GM23338 (cell line): ENCODE data around the gene HLA-DOA. TPM values are rescaled to one million over a fixed set of nuclear protein-coding genes. Genes with fewer than 3 reads are reported as not detected.

Experiments used
- ATAC-seq: fragments of 200-7000 bp; cut with Tn5 transposase; 3 replicates; pipeline ENCODE4 v1.9.1; 2020
- DNase-seq: peaks from one replicate; pipeline ENCODE4 v3.0.0-alpha.2; 2015; ENCODE audit warnings: low spot score
- H2AFZ ChIP-seq: fragments of 200-600 bp; sonication (generic); 2 replicates; pipeline ENCODE4 v1.8.0; 2016; ENCODE audit warnings: antibody characterized with exemption, mild to moderate bottlenecking, moderate library complexity
- H3F3A ChIP-seq: fragments of 200-600 bp; sonication (generic); replicated peaks from 2 replicates; pipeline ENCODE4 v1.8.0; 2017; ENCODE audit warnings: antibody characterized with exemption, mixed run types, low read depth
- H3K27ac ChIP-seq: fragments of 200-600 bp; sonication (generic); 2 replicates; pipeline ENCODE4 v1.6.1; 2016; ENCODE audit warnings: low read depth
- H3K27me3 ChIP-seq: fragments of 200-600 bp; sonication (generic); 2 replicates; pipeline ENCODE4 v1.8.0; 2016; ENCODE audit warnings: mild to moderate bottlenecking, mixed run types, moderate library complexity; ENCODE audit not compliant: insufficient read depth
- H3K36me3 ChIP-seq: fragments of 200-600 bp; sonication (generic); 2 replicates; pipeline ENCODE4 v1.8.0; 2016; ENCODE audit warnings: mild to moderate bottlenecking; ENCODE audit not compliant: insufficient read depth
- H3K4me1 ChIP-seq: fragments of 200-600 bp; sonication (generic); 2 replicates; pipeline ENCODE4 v1.8.0; 2016; ENCODE audit warnings: mild to moderate bottlenecking, moderate library complexity; ENCODE audit not compliant: insufficient read depth
- H3K4me2 ChIP-seq: fragments of 200-600 bp; sonication (generic); 2 replicates; pipeline ENCODE4 v1.7.1; 2017; ENCODE audit warnings: mixed run types
- H3K4me3 ChIP-seq: fragments of 200-600 bp; sonication (generic); 2 replicates; pipeline ENCODE4 v1.6.1; 2016; ENCODE audit warnings: mixed run types
- H3K79me2 ChIP-seq: fragments of 200-600 bp; sonication (generic); replicated peaks from 2 replicates; pipeline ENCODE4 v1.8.0; 2017; ENCODE audit warnings: mild to moderate bottlenecking; ENCODE audit not compliant: insufficient read depth
- H3K9me2 ChIP-seq: fragments of 200-600 bp; sonication (generic); 2 replicates; pipeline ENCODE4 v1.8.0; 2017; ENCODE audit not compliant: insufficient read depth
- H4K20me1 ChIP-seq: fragments of 200-600 bp; sonication (generic); replicated peaks from 2 replicates; pipeline ENCODE4 v1.8.0; 2017; ENCODE audit warnings: mild to moderate bottlenecking; ENCODE audit not compliant: insufficient read depth
- H3K27ac Mint-ChIP-seq: 2 replicates; pipeline ENCODE4 v1.8.0; 2020; ENCODE audit warnings: inconsistent platforms, mild to moderate bottlenecking, moderate library complexity, mixed read lengths
- H3K27me3 Mint-ChIP-seq: 3 replicates; pipeline ENCODE4 v1.8.0; 2022; ENCODE audit warnings: low read depth, mild to moderate bottlenecking, moderate library complexity, mixed read lengths, inconsistent platforms; ENCODE audit not compliant: insufficient read depth, poor library complexity
- H3K36me3 Mint-ChIP-seq: 3 replicates; pipeline ENCODE4 v1.8.0; 2021; ENCODE audit warnings: low read depth, mild to moderate bottlenecking, inconsistent platforms, moderate library complexity, mixed read lengths
- H3K4me1 Mint-ChIP-seq: 3 replicates; pipeline ENCODE4 v1.8.0; 2020; ENCODE audit warnings: mild to moderate bottlenecking, inconsistent platforms, mixed read lengths
- H3K4me3 Mint-ChIP-seq: 3 replicates; pipeline ENCODE4 v1.8.0; 2021; ENCODE audit warnings: moderate library complexity, mild to moderate bottlenecking, inconsistent platforms, mixed read lengths
- H3K9me3 Mint-ChIP-seq: 3 replicates; pipeline ENCODE4 v1.8.0; 2020; ENCODE audit warnings: moderate library complexity, mild to moderate bottlenecking, inconsistent platforms, mixed read lengths
- EZH2 ChIP-seq: fragments of 200-600 bp; sonication (generic); IDR thresholded peaks from one replicate; pipeline ENCODE4 v1.8.0; 2017; ENCODE audit warnings: antibody characterized with exemption, mild to moderate bottlenecking, low read depth; ENCODE audit not compliant: unreplicated experiment
- EZH2phosphoT487 ChIP-seq: fragments of 200-600 bp; sonication (generic); IDR thresholded peaks from one replicate; pipeline ENCODE4 v1.8.1; 2018; ENCODE audit warnings: antibody characterized with exemption; ENCODE audit not compliant: unreplicated experiment
- JUNB ChIP-seq: IDR thresholded peaks from one replicate; pipeline ENCODE4 v1.6.1; 2016; ENCODE audit warnings: antibody characterized with exemption; ENCODE audit not compliant: unreplicated experiment
- NANOG ChIP-seq: IDR thresholded peaks from 2 replicates; pipeline ENCODE4 v1.6.1; 2016; ENCODE audit warnings: antibody characterized with exemption, borderline replicate concordance
- POLR2AphosphoS5 ChIP-seq: IDR thresholded peaks from 2 replicates; pipeline ENCODE4 v1.6.1; 2016; ENCODE audit warnings: antibody characterized with exemption, low read depth
- STAT1 ChIP-seq: IDR thresholded peaks from one replicate; pipeline ENCODE4 v1.6.1; 2016; ENCODE audit warnings: antibody characterized with exemption; ENCODE audit not compliant: unreplicated experiment
- ZNF114 ChIP-seq: fragments of 250-450 bp; sonication (Bioruptor Pico); IDR thresholded peaks from 2 replicates; pipeline ENCODE4 v1.5.0; 2020; ENCODE audit warnings: mild to moderate bottlenecking, moderate library complexity
- ZNF331 ChIP-seq: fragments of 250-450 bp; sonication (Bioruptor Pico); IDR thresholded peaks from 2 replicates; pipeline ENCODE4 v1.5.0; 2020; ENCODE audit warnings: low read depth, mild to moderate bottlenecking, moderate library complexity
- polyA plus RNA-seq: library from polyadenylated mRNA; unstranded; fragments of >200 nt; fragmentation: Nextera tagmentation; extraction: Ambion mirVana; gene quantifications from 2 replicates; pipeline ENCODE4 v1.2.1, GENCODE V29; 2016
- total RNA-seq: library from RNA; depleted of rRNA; stranded (reverse); fragments of >200 nt; shearing (Covaris generic); gene quantifications from 2 replicates; pipeline ENCODE4 v1.2.3, GENCODE V29; 2014
- TF ChIP-seq, protein P1 (sequence below): IDR thresholded peaks from 2 replicates; pipeline ENCODE4 v1.6.1; 2016; ENCODE audit warnings: antibody characterized with exemption
- TF ChIP-seq, protein P2 (sequence below): IDR thresholded peaks from one replicate; pipeline ENCODE4 v1.6.1; 2018; ENCODE audit warnings: antibody characterized with exemption; ENCODE audit not compliant: unreplicated experiment
- TF ChIP-seq, protein P3 (sequence below), 2 experiments: fragments of 200-600 bp in 1 of 2; sonication (generic) in 1 of 2; conservative IDR thresholded peaks; 2 replicates each; pipeline versions ENCODE4 v1.5.1 to v1.6.1; 2016 to 2017; ENCODE audit warnings: antibody characterized with exemption in 2 of 2, low read depth in 2 of 2, mild to moderate bottlenecking in 2 of 2, moderate library complexity in 1 of 2

HLA-DOA gene
- total and polyA plus RNA-seq, 2 experiments from 2014 or later = 4.8 to 30.5 TPM

DNA sequence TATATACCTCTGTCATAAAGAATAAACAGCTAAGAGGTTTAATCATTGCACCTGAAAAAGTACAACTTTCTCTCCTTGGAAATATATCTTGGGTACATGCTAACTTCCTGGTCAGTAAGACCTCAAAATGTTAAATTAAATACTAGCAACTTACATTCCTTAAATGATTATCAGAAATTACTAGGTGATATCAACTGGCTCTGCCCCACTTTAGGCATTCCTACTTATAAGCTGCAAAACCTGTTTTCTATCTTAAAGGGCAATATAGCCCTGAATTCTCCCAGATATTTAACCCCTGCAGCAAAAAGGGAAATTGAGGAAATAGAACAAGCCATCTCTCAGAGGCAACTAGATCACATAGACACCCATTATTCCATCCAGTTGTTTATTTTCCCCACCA lies 43.2 kb upstream of the HLA-DOA start:
- ATAC-seq = no peak
- H3K4me3 ChIP-seq = no peak overlapping the region

DNA sequence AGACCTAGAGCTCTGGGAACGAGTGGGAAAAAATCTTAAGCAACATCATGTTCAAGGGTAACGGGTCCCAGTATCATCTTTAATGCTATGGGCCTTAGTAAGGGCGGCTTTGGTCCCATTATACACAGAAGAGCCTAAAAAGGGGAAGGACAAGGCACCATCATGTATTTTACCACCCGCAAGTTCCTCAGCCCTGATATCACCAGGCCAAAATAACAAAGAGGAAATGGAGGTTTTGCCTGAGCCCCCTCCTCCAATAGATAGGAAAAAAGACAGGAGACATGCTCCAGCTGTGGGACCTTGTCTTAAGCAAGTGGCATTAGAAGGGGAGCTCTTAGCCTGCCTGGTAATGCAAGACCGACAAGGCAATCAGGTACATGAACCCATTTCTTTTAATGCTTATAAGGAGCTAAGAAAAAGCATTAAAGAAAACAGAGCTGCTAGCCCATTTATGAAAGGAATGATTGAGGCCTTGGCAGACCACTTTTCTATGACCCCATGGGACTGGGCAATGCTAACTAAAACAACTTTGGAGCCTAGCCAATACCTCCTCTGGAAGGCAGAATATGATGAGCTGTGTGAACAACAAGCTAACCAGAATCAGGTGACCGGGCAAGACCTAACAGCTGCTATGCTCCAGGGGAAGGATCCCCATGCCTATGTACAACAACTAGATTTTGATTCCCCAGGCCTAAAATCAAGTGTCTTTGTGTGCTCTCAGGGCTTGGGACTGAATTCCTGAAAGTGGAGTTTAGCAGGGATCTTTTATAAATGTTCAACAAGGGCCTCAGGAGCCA lies 40.8 kb upstream of the HLA-DOA start:
- H3K4me1 ChIP-seq = peaks cover 15% of the 10 kb centered on the region
- no peaks in the 10 kb centered on the region for H3K27me3 ChIP-seq
- H3K9me2 ChIP-seq = no peaks in the 10 kb centered on the region
- no peaks in the 10 kb centered on the region for H4K20me1 ChIP-seq
- no peak for DNase-seq
- peaks cover 14% of the 10 kb centered on the region for H3K9me3 Mint-ChIP-seq
- peaks cover 11% of the 10 kb centered on the region; the same call in 2 of the 3 replicates for H3K36me3 Mint-ChIP-seq
- H3K4me3 Mint-ChIP-seq = no peak overlapping the region
- H3K36me3 ChIP-seq = no peaks in the 10 kb centered on the region
- no peak overlapping the region for H3K4me3 ChIP-seq
- H3F3A ChIP-seq = no peaks in the 10 kb centered on the region; the same call in 1 of the 2 replicates
- no peak overlapping the region for H3K4me2 ChIP-seq
- 0 out of 2 replicates have a peak overlapping the region, but pooled peaks have one; percentile 31 for H2AFZ ChIP-seq
- peaks cover 10% of the 10 kb centered on the region for H3K27me3 Mint-ChIP-seq
- no peak overlapping the region; the same call in 1 of the 2 replicates for H3K27ac Mint-ChIP-seq
- H3K4me1 Mint-ChIP-seq = peaks cover 44% of the 10 kb centered on the region
- no peak for ATAC-seq
- H3K79me2 ChIP-seq = no peaks in the 10 kb centered on the region
- H3K27ac ChIP-seq = no peak overlapping the region
- TF ChIP-seq ZNF331 (CRISPR knock-in tag) (no peak), POLR2AphosphoS5 (no peak), EZH2phosphoT487 (no peak), EZH2 (no peak), JUNB (no peak)
- TF ChIP-seq, protein P1, sequence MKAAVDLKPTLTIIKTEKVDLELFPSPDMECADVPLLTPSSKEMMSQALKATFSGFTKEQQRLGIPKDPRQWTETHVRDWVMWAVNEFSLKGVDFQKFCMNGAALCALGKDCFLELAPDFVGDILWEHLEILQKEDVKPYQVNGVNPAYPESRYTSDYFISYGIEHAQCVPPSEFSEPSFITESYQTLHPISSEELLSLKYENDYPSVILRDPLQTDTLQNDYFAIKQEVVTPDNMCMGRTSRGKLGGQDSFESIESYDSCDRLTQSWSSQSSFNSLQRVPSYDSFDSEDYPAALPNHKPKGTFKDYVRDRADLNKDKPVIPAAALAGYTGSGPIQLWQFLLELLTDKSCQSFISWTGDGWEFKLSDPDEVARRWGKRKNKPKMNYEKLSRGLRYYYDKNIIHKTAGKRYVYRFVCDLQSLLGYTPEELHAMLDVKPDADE = no peak

More for the DNA sequence above, 43.2 kb upstream of the HLA-DOA start:
- H3K27ac ChIP-seq = peak overlapping the region; percentile 43; the same call in 1 of the 2 replicates
- no peak overlapping the region for H2AFZ ChIP-seq
- peaks cover 11% of the 10 kb centered on the region for H3K4me1 ChIP-seq
- no peaks in the 10 kb centered on the region; the same call in 1 of the 2 replicates for H3F3A ChIP-seq
- Mint-ChIP-seq H3K9me3 (peaks cover 14% of the 10 kb centered on the region), H3K4me1 (peaks cover 39% of the 10 kb centered on the region), H3K27me3 (peaks cover 10% of the 10 kb centered on the region), H3K36me3 (peaks cover 11% of the 10 kb centered on the region; the same call in 2 of the 3 replicates), H3K27ac (peak overlapping the region; percentile 74; the same call in 1 of the 2 replicates), H3K4me3 (no peak overlapping the region; the same call in 2 of the 3 replicates)
- no peak for DNase-seq
- no peaks in the 10 kb centered on the region for H3K79me2 ChIP-seq
- no peaks in the 10 kb centered on the region for H3K9me2 ChIP-seq
- TF ChIP-seq, protein P2, sequence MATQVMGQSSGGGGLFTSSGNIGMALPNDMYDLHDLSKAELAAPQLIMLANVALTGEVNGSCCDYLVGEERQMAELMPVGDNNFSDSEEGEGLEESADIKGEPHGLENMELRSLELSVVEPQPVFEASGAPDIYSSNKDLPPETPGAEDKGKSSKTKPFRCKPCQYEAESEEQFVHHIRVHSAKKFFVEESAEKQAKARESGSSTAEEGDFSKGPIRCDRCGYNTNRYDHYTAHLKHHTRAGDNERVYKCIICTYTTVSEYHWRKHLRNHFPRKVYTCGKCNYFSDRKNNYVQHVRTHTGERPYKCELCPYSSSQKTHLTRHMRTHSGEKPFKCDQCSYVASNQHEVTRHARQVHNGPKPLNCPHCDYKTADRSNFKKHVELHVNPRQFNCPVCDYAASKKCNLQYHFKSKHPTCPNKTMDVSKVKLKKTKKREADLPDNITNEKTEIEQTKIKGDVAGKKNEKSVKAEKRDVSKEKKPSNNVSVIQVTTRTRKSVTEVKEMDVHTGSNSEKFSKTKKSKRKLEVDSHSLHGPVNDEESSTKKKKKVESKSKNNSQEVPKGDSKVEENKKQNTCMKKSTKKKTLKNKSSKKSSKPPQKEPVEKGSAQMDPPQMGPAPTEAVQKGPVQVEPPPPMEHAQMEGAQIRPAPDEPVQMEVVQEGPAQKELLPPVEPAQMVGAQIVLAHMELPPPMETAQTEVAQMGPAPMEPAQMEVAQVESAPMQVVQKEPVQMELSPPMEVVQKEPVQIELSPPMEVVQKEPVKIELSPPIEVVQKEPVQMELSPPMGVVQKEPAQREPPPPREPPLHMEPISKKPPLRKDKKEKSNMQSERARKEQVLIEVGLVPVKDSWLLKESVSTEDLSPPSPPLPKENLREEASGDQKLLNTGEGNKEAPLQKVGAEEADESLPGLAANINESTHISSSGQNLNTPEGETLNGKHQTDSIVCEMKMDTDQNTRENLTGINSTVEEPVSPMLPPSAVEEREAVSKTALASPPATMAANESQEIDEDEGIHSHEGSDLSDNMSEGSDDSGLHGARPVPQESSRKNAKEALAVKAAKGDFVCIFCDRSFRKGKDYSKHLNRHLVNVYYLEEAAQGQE = no peak
- TF ChIP-seq, protein P3, sequence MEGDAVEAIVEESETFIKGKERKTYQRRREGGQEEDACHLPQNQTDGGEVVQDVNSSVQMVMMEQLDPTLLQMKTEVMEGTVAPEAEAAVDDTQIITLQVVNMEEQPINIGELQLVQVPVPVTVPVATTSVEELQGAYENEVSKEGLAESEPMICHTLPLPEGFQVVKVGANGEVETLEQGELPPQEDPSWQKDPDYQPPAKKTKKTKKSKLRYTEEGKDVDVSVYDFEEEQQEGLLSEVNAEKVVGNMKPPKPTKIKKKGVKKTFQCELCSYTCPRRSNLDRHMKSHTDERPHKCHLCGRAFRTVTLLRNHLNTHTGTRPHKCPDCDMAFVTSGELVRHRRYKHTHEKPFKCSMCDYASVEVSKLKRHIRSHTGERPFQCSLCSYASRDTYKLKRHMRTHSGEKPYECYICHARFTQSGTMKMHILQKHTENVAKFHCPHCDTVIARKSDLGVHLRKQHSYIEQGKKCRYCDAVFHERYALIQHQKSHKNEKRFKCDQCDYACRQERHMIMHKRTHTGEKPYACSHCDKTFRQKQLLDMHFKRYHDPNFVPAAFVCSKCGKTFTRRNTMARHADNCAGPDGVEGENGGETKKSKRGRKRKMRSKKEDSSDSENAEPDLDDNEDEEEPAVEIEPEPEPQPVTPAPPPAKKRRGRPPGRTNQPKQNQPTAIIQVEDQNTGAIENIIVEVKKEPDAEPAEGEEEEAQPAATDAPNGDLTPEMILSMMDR (conservative IDR thresholded peaks at IDR 0.05; ENCODE audit: low read depth in 2 of 2) = no peak
- TF ChIP-seq STAT1 (no peak), ZNF114 (no peak), EZH2phosphoT487 (no peak), NANOG (no peak), JUNB (no peak)
- peak overlapping the region; percentile 5; the same call in 1 of the 2 replicates for H3K4me2 ChIP-seq
- H3K36me3 ChIP-seq = no peaks in the 10 kb centered on the region
- H4K20me1 ChIP-seq = no peaks in the 10 kb centered on the region
- no peaks in the 10 kb centered on the region for H3K27me3 ChIP-seq
